Peyer's patch (tissue), 4 donors: Measurements from ENCODE around the gene GRIK4.

Source experiments
- POLR2A ChIP-seq, 2 donors: fragments of 450-650 bp; IDR thresholded peaks; one replicate each; pipeline ENCODE4 v1.5.1; 2017; ENCODE audit warnings: antibody characterized with exemption in 2 of 2, mild to moderate bottlenecking in 2 of 2, moderate library complexity in 2 of 2
- TF ChIP-seq, protein P1 (sequence below), 6 experiments: fragments of 450-650 bp in 4 of 6; fragments of 200-600 bp in 2 of 6; sonication (generic) in 1 of 6; IDR thresholded peaks; one replicate each; pipeline ENCODE4 v1.5.1; 2017 to 2019; ENCODE audit warnings: antibody characterized with exemption in 6 of 6, mild to moderate bottlenecking in 3 of 6, moderate library complexity in 1 of 6

DNA sequence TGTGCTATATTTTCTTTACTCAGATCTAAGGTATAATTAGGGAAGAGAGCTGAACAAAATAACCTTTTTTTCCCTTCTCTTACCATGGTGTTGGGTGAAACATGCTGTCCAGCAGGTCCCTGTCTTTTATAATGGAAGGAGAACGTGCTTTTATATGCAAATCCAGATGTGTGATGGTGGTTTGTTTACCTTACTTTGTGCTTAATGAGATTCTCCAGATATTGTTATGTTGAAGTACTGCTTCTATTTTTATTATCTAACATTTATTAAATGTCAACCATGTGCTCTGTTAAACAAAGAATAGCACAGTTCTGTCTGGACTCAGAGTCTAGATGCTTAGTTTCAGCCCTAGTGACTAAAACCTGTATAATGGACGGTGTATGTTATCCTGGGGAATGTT is 10.1 kb upstream of the GRIK4 start:
- TF ChIP-seq, protein P1, sequence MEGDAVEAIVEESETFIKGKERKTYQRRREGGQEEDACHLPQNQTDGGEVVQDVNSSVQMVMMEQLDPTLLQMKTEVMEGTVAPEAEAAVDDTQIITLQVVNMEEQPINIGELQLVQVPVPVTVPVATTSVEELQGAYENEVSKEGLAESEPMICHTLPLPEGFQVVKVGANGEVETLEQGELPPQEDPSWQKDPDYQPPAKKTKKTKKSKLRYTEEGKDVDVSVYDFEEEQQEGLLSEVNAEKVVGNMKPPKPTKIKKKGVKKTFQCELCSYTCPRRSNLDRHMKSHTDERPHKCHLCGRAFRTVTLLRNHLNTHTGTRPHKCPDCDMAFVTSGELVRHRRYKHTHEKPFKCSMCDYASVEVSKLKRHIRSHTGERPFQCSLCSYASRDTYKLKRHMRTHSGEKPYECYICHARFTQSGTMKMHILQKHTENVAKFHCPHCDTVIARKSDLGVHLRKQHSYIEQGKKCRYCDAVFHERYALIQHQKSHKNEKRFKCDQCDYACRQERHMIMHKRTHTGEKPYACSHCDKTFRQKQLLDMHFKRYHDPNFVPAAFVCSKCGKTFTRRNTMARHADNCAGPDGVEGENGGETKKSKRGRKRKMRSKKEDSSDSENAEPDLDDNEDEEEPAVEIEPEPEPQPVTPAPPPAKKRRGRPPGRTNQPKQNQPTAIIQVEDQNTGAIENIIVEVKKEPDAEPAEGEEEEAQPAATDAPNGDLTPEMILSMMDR (IDR thresholded peaks at IDR 0.05) = no peak
- no peak for TF ChIP-seq POLR2A (IDR thresholded peaks at IDR 0.05)
